Measurements from ENCODE around the gene ZBTB42. TPM values are rescaled to one million over a fixed set of nuclear protein-coding genes. Genes with fewer than 3 reads are reported as not detected.

ZBTB42 gene
- total and polyA plus RNA-seq, 2 of the 13 experiments (the other 11 are each of a cell fraction or from before 2014, with no cell fraction given) = 2.8 to 4.2 TPM

DNA sequence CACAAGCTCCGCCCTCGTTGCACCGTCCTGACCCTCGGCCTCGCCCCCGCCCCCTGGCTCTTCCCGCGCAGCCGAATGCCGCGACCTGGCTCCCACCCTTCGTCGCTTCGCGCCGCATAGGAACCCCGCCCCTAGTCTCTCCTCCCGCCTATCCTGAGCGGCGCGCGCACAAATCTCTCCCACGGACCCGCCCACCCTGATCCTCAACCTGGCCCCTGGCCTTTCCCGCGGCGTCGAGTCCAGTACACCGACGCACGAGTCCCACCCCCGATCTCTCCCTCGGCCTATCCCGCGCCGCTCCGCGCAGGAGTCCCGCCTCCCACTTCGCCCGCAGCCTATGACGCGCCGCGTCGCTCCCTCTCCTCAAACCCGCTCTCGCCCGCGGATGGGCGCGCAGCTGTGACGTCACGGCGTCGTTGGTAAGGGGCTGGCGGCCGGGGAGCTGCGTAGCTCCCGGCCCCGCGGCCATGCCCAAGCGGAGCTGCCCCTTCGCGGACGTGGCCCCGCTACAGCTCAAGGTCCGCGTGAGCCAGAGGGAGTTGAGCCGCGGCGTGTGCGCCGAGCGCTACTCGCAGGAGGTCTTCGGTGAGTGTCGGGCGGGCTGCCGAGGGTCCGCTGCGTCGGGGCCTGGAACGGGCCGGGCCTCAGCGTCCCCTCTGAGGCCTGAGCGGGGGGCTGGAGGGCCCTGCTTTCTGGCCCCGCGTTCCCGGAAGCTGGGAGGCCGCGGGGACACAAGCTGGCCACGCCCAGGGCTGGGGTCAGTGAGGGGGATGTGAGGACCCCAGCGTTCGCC lies 48.0 kb upstream of the ZBTB42 start, which contains the start of gene SIVA1 (continued):
- TF ChIP-seq, protein P1, sequence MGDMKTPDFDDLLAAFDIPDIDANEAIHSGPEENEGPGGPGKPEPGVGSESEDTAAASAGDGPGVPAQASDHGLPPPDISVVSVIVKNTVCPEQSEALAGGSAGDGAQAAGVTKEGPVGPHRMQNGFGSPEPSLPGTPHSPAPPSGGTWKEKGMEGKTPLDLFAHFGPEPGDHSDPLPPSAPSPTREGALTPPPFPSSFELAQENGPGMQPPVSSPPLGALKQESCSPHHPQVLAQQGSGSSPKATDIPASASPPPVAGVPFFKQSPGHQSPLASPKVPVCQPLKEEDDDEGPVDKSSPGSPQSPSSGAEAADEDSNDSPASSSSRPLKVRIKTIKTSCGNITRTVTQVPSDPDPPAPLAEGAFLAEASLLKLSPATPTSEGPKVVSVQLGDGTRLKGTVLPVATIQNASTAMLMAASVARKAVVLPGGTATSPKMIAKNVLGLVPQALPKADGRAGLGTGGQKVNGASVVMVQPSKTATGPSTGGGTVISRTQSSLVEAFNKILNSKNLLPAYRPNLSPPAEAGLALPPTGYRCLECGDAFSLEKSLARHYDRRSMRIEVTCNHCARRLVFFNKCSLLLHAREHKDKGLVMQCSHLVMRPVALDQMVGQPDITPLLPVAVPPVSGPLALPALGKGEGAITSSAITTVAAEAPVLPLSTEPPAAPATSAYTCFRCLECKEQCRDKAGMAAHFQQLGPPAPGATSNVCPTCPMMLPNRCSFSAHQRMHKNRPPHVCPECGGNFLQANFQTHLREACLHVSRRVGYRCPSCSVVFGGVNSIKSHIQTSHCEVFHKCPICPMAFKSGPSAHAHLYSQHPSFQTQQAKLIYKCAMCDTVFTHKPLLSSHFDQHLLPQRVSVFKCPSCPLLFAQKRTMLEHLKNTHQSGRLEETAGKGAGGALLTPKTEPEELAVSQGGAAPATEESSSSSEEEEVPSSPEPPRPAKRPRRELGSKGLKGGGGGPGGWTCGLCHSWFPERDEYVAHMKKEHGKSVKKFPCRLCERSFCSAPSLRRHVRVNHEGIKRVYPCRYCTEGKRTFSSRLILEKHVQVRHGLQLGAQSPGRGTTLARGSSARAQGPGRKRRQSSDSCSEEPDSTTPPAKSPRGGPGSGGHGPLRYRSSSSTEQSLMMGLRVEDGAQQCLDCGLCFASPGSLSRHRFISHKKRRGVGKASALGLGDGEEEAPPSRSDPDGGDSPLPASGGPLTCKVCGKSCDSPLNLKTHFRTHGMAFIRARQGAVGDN (CRISPR knock-in tag; IDR thresholded peaks at IDR 0.05) = peak; percentile 82
- no peak for TF ChIP-seq ZNF496 (CRISPR knock-in tag; IDR thresholded peaks at IDR 0.05; ENCODE audit: insufficient replicate concordance)
- TF ChIP-seq, protein P2, sequence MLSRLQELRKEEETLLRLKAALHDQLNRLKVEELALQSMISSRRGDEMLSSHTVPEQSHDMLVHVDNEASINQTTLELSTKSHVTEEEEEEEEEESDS (CRISPR knock-in tag; IDR thresholded peaks at IDR 0.05; ENCODE audit: borderline replicate concordance) = no peak
- no peak for TF ChIP-seq NCOA1 (CRISPR knock-in tag; IDR thresholded peaks at IDR 0.05)
- TF ChIP-seq, protein P3, sequence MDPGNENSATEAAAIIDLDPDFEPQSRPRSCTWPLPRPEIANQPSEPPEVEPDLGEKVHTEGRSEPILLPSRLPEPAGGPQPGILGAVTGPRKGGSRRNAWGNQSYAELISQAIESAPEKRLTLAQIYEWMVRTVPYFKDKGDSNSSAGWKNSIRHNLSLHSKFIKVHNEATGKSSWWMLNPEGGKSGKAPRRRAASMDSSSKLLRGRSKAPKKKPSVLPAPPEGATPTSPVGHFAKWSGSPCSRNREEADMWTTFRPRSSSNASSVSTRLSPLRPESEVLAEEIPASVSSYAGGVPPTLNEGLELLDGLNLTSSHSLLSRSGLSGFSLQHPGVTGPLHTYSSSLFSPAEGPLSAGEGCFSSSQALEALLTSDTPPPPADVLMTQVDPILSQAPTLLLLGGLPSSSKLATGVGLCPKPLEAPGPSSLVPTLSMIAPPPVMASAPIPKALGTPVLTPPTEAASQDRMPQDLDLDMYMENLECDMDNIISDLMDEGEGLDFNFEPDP (CRISPR knock-in tag; conservative IDR thresholded peaks at IDR 0.05) = no peak
- TF ChIP-seq, protein P4, sequence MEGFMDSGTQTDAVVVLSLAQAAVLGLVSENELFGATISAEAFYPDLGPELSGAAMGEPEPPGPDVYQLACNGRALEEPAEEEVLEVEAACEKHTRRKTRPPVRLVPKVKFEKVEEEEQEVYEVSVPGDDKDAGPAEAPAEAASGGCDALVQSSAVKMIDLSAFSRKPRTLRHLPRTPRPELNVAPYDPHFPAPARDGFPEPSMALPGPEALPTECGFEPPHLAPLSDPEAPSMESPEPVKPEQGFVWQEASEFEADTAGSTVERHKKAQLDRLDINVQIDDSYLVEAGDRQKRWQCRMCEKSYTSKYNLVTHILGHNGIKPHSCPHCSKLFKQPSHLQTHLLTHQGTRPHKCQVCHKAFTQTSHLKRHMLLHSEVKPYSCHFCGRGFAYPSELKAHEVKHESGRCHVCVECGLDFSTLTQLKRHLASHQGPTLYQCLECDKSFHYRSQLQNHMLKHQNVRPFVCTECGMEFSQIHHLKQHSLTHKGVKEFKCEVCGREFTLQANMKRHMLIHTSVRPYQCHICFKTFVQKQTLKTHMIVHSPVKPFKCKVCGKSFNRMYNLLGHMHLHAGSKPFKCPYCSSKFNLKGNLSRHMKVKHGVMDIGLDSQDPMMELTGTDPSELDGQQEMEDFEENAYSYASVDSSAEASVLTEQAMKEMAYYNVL (CRISPR knock-in tag; IDR thresholded peaks at IDR 0.05; ENCODE audit: borderline replicate concordance) = peak; percentile 25; the same call in 1 of the 2 replicates
- peak; percentile 22; the same call in 1 of the 2 replicates for TF ChIP-seq ZMYM4 (CRISPR knock-in tag; IDR thresholded peaks at IDR 0.05)
- TF ChIP-seq ZNF460 (CRISPR knock-in tag; IDR thresholded peaks at IDR 0.05; ENCODE audit: borderline replicate concordance) = no peak
- TF ChIP-seq ZNF274 (CRISPR knock-in tag; IDR thresholded peaks at IDR 0.05) = peak; percentile 85
- TF ChIP-seq BRCA1 (CRISPR knock-in tag; IDR thresholded peaks at IDR 0.05) = no peak
- TF ChIP-seq, protein P5, sequence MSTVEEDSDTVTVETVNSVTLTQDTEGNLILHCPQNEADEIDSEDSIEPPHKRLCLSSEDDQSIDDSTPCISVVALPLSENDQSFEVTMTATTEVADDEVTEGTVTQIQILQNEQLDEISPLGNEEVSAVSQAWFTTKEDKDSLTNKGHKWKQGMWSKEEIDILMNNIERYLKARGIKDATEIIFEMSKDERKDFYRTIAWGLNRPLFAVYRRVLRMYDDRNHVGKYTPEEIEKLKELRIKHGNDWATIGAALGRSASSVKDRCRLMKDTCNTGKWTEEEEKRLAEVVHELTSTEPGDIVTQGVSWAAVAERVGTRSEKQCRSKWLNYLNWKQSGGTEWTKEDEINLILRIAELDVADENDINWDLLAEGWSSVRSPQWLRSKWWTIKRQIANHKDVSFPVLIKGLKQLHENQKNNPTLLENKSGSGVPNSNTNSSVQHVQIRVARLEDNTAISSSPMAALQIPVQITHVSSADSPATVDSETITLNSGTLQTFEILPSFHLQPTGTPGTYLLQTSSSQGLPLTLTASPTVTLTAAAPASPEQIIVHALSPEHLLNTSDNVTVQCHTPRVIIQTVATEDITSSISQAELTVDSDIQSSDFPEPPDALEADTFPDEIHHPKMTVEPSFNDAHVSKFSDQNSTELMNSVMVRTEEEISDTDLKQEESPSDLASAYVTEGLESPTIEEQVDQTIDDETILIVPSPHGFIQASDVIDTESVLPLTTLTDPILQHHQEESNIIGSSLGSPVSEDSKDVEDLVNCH (CRISPR knock-in tag; IDR thresholded peaks at IDR 0.05) = no peak
- peak; percentile 96 for TF ChIP-seq NFYC (CRISPR knock-in tag; IDR thresholded peaks at IDR 0.05)
- TF ChIP-seq ZNF629 (CRISPR knock-in tag; conservative IDR thresholded peaks at IDR 0.05) = no peak
- 0 out of 2 replicates have a peak, but pooled peaks have one; percentile 4 for TF ChIP-seq RFX1 (IDR thresholded peaks at IDR 0.05)
- TF ChIP-seq THAP11 (CRISPR knock-in tag; IDR thresholded peaks at IDR 0.05) = peak; percentile 89
- peak; percentile 86 for TF ChIP-seq IKZF4 (CRISPR knock-in tag; IDR thresholded peaks at IDR 0.05; ENCODE audit: borderline replicate concordance, low read depth, not compliant biosample characterization)
- TF ChIP-seq DMAP1 (CRISPR knock-in tag; IDR thresholded peaks at IDR 0.05) = peak; percentile 78
- no peak for TF ChIP-seq ZNF557 (CRISPR knock-in tag; IDR thresholded peaks at IDR 0.05)

Measured in HepG2 (cell line).